ENCODE data around the gene PPP1R26. TPM values are rescaled to one million over a fixed set of nuclear protein-coding genes. Genes with fewer than 3 reads are reported as not detected.

Gene PPP1R26
- polyA plus RNA-seq, 2 of the 4 experiments (the other 2 are of a cell fraction) = 8.5 to 12.7 TPM

DNA sequence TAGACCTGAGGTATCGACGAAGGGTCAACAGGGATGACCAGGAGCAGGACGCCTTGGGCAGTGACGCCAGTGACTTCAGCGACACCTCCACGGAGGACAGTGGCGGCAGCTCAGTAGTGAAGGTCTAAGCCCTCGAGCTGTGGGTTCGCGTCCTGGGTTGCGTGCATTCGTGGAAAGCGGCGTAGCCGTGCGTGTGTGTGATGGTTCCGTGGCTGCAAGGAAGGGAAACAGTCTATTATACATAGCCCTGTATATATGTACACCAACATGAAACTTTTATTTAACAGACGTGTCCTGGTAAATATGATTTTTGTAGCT lies 8.4 kb downstream of the PPP1R26 start:
- FAIRE-seq = no peak
- H3K4me2 ChIP-seq = no peak overlapping the region
- 94% methylated on average over 18 of the region's 18 CpGs for WGBS (ENCODE audit: missing lambda C conversion rate)

GRCh38 chr9:135488527-135488926 lies 8.9 kb downstream of the PPP1R26 start:
- 94% methylated on average over 17 of the region's 17 CpGs for WGBS (ENCODE audit: missing lambda C conversion rate)
- H3K27ac ChIP-seq = no peak overlapping the region
- H3K4me2 ChIP-seq = no peak overlapping the region
- FAIRE-seq = no peak
- ChIA-PET CTCF (interaction anchor here (3.0 to 4.0 kb wide), 2 partner anchors 11 to 16 kb away, joined by 13 to 20 read pairs; partner anchors contain the start of gene MRPS2), POLR2A (no interaction called here)
- peaks cover 9% of the 10 kb centered on the region; the same call in 1 of the 3 replicates for H3K4me1 ChIP-seq
- TF ChIP-seq, protein P1, sequence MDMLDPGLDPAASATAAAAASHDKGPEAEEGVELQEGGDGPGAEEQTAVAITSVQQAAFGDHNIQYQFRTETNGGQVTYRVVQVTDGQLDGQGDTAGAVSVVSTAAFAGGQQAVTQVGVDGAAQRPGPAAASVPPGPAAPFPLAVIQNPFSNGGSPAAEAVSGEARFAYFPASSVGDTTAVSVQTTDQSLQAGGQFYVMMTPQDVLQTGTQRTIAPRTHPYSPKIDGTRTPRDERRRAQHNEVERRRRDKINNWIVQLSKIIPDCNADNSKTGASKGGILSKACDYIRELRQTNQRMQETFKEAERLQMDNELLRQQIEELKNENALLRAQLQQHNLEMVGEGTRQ (IDR thresholded peaks at IDR 0.05) = no peak
- TF ChIP-seq HDAC2 (IDR thresholded peaks at IDR 0.05) (no peak), ZNF302 (CRISPR knock-in tag; IDR thresholded peaks at IDR 0.05) (no peak), HES2 (IDR thresholded peaks at IDR 0.05) (no peak), MAFK (IDR thresholded peaks at IDR 0.05; ENCODE audit: partially characterized antibody) (no peak), CBX8 (IDR thresholded peaks at IDR 0.05) (no peak), GATA3 (IDR thresholded peaks at IDR 0.05; ENCODE audit: borderline replicate concordance) (no peak), JUNB (IDR thresholded peaks at IDR 0.05) (no peak), RAD21 (conservative IDR thresholded peaks at IDR 0.05 in 1 of 2, IDR thresholded peaks at IDR 0.05 in 1 of 2) (no peak), CHD4 (IDR thresholded peaks at IDR 0.05; ENCODE audit: borderline replicate concordance) (no peak), TP53 (CRISPR knock-in tag; IDR thresholded peaks at IDR 0.05) (no peak), BHLHE40 (IDR thresholded peaks at IDR 0.05; ENCODE audit: low read depth, low read length) (no peak), EP300 (IDR thresholded peaks at IDR 0.05) (no peak), FOXS1 (CRISPR knock-in tag; IDR thresholded peaks at IDR 0.05) (no peak), SMC3 (IDR thresholded peaks at IDR 0.05) (no peak), HEYL (CRISPR knock-in tag; IDR thresholded peaks at IDR 0.05) (no peak), CBX2 (IDR thresholded peaks at IDR 0.05; ENCODE audit: borderline replicate concordance, low read depth) (no peak), ESRRA (IDR thresholded peaks at IDR 0.05; ENCODE audit: borderline replicate concordance, low read length) (no peak), ZSCAN20 (CRISPR knock-in tag; IDR thresholded peaks at IDR 0.05) (no peak)
- TF ChIP-seq, protein P2, sequence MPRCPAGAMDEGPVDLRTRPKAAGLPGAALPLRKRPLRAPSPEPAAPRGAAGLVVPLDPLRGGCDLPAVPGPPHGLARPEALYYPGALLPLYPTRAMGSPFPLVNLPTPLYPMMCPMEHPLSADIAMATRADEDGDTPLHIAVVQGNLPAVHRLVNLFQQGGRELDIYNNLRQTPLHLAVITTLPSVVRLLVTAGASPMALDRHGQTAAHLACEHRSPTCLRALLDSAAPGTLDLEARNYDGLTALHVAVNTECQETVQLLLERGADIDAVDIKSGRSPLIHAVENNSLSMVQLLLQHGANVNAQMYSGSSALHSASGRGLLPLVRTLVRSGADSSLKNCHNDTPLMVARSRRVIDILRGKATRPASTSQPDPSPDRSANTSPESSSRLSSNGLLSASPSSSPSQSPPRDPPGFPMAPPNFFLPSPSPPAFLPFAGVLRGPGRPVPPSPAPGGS (IDR thresholded peaks at IDR 0.05) = no peak
- H3K9me3 ChIP-seq = no peaks in the 10 kb centered on the region
- no peak overlapping the region for H3K4me3 ChIP-seq
- DNase-seq (ENCODE audit: low read depth in 1 of 2, low spot score in 1 of 2) = no peak
- no peak for ATAC-seq

More for the DNA sequence above, 8.4 kb downstream of the PPP1R26 start:
- ATAC-seq (no peak), DNase-seq (ENCODE audit: low read depth in 1 of 2, low spot score in 1 of 2) (no peak)
- peaks cover 9% of the 10 kb centered on the region; the same call in 1 of the 3 replicates for H3K4me1 ChIP-seq
- POLR2A ChIA-PET = no interaction called here
- CTCF ChIA-PET = interaction anchor here (3.0 to 4.0 kb wide), 2 partner anchors 12 to 17 kb away, joined by 13 to 20 read pairs; partner anchors contain the start of gene MRPS2
- no peak overlapping the region for H3K4me3 ChIP-seq
- no peaks in the 10 kb centered on the region for H3K9me3 ChIP-seq
- no peak overlapping the region for H3K27ac ChIP-seq
- TF ChIP-seq HDAC2 (IDR thresholded peaks at IDR 0.05) (no peak), HOXB5 (CRISPR knock-in tag; IDR thresholded peaks at IDR 0.05) (no peak), HEYL (CRISPR knock-in tag; IDR thresholded peaks at IDR 0.05) (no peak), NR3C1 (IDR thresholded peaks at IDR 0.05) (no peak), ATOH8 (CRISPR knock-in tag; IDR thresholded peaks at IDR 0.05; ENCODE audit: low read depth) (no peak)

Measured in A549 (cell line).